GM13977 (cell line): ENCODE data around the gene RGS7.

ENCODE experiments used
- DNase-seq: peaks from one replicate; pipeline ENCODE4 v3.0.0; 2012; ENCODE audit warnings: low spot score
- CTCF ChIP-seq: IDR thresholded peaks from 2 replicates; pipeline ENCODE4 v1.5.1; 2012; ENCODE audit warnings: mild to moderate bottlenecking, control low read depth; ENCODE audit not compliant: insufficient read depth; ENCODE audit errors: extremely low read depth, missing control alignments
- in situ Hi-C: fragments of 300-500 bp; cut with MboI; formaldehyde crosslinking; loops from one replicate; pipeline ENCODE4 v1.12.0; 2022; ENCODE audit warnings: low sequenced_read_pairs, low pct_unique_long_range_greater_than_20kb, mixed read lengths, inconsistent platforms; ENCODE audit not compliant: unreplicated experiment

The RGS7 gene

GRCh38 chr1:241079047-241079446 is 278.0 kb downstream of the RGS7 start:
- in situ Hi-C loops: no loop called here
- no peak for DNase-seq
- TF ChIP-seq CTCF: no peak

- in situ Hi-C loops: no loop called here
- no peak for DNase-seq
- no peak for TF ChIP-seq CTCF
Observed at GRCh38 chr1:241077386-241078147, 279.4 kb downstream of the RGS7 start.

- in situ Hi-C loops: no loop called here
- DNase-seq: no peak
- TF ChIP-seq CTCF: no peak
Observed at GRCh38 chr1:241074507-241074906, 282.5 kb downstream of the RGS7 start.

- DNase-seq: no peak
- in situ Hi-C loops: no loop called here
- TF ChIP-seq CTCF: no peak
Observed at GRCh38 chr1:241068359-241068758, 288.6 kb downstream of the RGS7 start.

- TF ChIP-seq CTCF: no peak
- in situ Hi-C loops: no loop called here
Observed at GRCh38 chr1:241063276-241063675, 293.7 kb downstream of the RGS7 start.

GRCh38 chr1:241061062-241061461 is 295.9 kb downstream of the RGS7 start:
- in situ Hi-C loops: no loop called here
- TF ChIP-seq CTCF: no peak
- DNase-seq: no peak

More at GRCh38 chr1:241063276-241063675, 293.7 kb downstream of the RGS7 start:
- DNase-seq: no peak

GRCh38 chr1:241048622-241049021 is 308.4 kb downstream of the RGS7 start:
- in situ Hi-C loops: no loop called here
- TF ChIP-seq CTCF: no peak
- no peak for DNase-seq
